DMS53 (cell line): ENCODE data around the gene PTPRT.

Source experiments
- DNase-seq: peaks from one replicate; lab custom pipeline; 2025; lab: John Stamatoyannopoulos, UW

PTPRT gene

GRCh38 chr20:43022568-43022967 lies 167.1 kb downstream of the PTPRT start:
- no peak for DNase-seq

- no peak for DNase-seq
These were observed 167.6 kb downstream of the PTPRT start for GRCh38 chr20:43022081-43022480.

- DNase-seq: no peak
These were observed 172.3 kb downstream of the PTPRT start for GRCh38 chr20:43017241-43018030.

GRCh38 chr20:43016257-43016656 lies 173.4 kb downstream of the PTPRT start:
- DNase-seq: no peak

- DNase-seq: no peak
These were observed 174.1 kb downstream of the PTPRT start for GRCh38 chr20:43015566-43015965.

- no peak for DNase-seq
These were observed 175.5 kb downstream of the PTPRT start for GRCh38 chr20:43014206-43014605.

- DNase-seq: no peak
These were observed 178.2 kb downstream of the PTPRT start for GRCh38 chr20:43011491-43011890.

GRCh38 chr20:43009532-43009931 lies 180.2 kb downstream of the PTPRT start:
- DNase-seq: no peak

- DNase-seq: no peak
These were observed 182.2 kb downstream of the PTPRT start for GRCh38 chr20:43007525-43007924.

GRCh38 chr20:43006651-43007375 lies 182.9 kb downstream of the PTPRT start:
- no peak for DNase-seq

GRCh38 chr20:43003318-43003944 lies 186.3 kb downstream of the PTPRT start:
- DNase-seq: no peak

- no peak for DNase-seq
These were observed 193.6 kb downstream of the PTPRT start for GRCh38 chr20:42996141-42996540.

GRCh38 chr20:42988319-42988718 lies 201.4 kb downstream of the PTPRT start:
- DNase-seq: no peak

- DNase-seq: no peak
These were observed 202.2 kb downstream of the PTPRT start for GRCh38 chr20:42987376-42988114.

GRCh38 chr20:42986143-42986773 lies 203.4 kb downstream of the PTPRT start:
- DNase-seq: no peak

GRCh38 chr20:42985628-42986027 lies 204.1 kb downstream of the PTPRT start:
- DNase-seq: no peak

GRCh38 chr20:42982218-42982617 lies 207.5 kb downstream of the PTPRT start:
- DNase-seq: no peak

- DNase-seq: no peak
These were observed 208.5 kb downstream of the PTPRT start for GRCh38 chr20:42981253-42981652.

GRCh38 chr20:42979720-42980119 lies 210.0 kb downstream of the PTPRT start:
- no peak for DNase-seq

GRCh38 chr20:42978184-42978974 lies 211.3 kb downstream of the PTPRT start:
- DNase-seq: no peak

- no peak for DNase-seq
These were observed 213.7 kb downstream of the PTPRT start for GRCh38 chr20:42975974-42976373.
